Measurements from ENCODE around the gene INSYN1.

Gene INSYN1

DNA sequence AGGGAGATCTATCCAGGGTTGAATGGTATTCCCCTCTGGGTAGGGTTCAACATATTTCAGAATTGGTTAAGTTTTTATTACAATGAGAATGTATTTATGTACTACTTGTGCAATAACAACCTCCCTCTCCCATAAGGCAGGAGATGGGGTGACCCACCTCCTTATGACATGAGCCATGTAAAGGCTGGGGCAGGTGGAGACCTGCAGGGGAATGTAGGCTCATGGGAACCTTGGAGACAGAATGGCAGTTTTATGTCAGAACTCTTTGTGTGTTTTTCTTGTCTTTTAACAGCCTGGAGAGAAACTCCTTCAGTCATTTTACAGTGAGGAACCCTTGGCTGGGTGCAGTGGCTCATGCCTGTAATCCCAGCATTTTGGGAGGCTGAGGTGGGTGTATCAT, 24.6 kb upstream of the INSYN1 start:
- no peak for DNase-seq (ENCODE audit: low read depth)

GRCh38 chr15:73773428-73773827, 20.3 kb upstream of the INSYN1 start:
- no peak for DNase-seq (ENCODE audit: low read depth)

- DNase-seq (ENCODE audit: low read depth): no peak
These were observed 18.4 kb upstream of the INSYN1 start for GRCh38 chr15:73771385-73772045.

GRCh38 chr15:73770050-73770449, 16.9 kb upstream of the INSYN1 start:
- no peak for DNase-seq (ENCODE audit: low read depth)

DNA sequence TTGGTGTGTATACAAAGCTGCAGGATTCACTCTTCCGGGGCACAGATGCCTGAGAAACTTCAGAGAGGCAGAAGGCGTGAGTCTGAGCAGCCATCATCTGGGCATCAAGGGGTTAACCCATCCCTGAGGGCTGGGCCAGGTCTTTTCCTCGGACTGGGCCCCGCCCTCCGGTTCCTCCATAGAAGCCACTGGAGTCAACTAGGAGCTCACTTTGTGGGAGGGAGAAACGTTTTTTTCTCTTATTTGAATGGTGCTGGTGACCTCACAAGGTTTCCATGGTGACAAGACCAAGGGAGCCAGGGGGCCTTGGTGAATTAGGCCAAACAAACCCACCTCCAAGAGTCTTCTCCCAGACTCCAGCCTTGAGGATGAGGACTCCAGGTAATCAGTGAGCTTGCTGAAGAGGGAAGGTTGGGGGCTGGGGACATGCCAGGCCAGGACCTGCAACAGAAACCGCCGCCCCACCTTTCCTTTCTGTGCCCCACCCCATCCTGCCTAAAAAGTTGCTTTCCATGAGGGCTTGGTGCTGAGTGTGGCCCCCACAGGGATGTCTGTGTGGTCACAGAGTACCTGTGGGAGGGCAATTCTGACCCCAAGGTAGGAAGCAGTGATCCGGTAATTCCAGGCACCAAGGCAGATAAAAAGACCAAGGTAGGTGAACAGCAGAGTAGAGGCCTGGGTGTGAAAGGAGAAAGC, 14.8 kb upstream of the INSYN1 start:
- DNase-seq (ENCODE audit: low read depth): no peak

DNA sequence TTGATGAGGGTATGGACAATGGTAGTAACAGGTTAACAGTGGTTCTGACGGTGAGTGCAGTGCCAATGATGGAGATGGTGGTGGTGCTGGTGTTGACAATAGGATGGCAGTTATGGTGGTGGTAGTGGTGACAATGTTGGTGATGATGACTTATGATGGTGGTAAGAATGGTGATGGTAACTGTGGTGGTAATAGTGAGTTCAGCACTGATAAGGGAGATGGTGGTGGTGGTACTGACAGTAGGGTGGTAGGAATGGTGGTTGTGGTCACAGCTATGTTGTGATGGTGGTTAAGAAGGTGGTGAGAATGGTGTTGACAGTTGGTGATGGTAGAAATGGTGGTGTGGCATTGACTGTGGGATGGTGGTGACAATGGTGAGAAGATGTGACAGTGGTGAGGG, 13.4 kb upstream of the INSYN1 start:
- DNase-seq (ENCODE audit: low read depth): no peak

GRCh38 chr15:73765778-73766177, 12.6 kb upstream of the INSYN1 start:
- DNase-seq (ENCODE audit: low read depth): no peak

GRCh38 chr15:73763931-73764330, 10.8 kb upstream of the INSYN1 start:
- DNase-seq (ENCODE audit: low read depth): no peak

DNA sequence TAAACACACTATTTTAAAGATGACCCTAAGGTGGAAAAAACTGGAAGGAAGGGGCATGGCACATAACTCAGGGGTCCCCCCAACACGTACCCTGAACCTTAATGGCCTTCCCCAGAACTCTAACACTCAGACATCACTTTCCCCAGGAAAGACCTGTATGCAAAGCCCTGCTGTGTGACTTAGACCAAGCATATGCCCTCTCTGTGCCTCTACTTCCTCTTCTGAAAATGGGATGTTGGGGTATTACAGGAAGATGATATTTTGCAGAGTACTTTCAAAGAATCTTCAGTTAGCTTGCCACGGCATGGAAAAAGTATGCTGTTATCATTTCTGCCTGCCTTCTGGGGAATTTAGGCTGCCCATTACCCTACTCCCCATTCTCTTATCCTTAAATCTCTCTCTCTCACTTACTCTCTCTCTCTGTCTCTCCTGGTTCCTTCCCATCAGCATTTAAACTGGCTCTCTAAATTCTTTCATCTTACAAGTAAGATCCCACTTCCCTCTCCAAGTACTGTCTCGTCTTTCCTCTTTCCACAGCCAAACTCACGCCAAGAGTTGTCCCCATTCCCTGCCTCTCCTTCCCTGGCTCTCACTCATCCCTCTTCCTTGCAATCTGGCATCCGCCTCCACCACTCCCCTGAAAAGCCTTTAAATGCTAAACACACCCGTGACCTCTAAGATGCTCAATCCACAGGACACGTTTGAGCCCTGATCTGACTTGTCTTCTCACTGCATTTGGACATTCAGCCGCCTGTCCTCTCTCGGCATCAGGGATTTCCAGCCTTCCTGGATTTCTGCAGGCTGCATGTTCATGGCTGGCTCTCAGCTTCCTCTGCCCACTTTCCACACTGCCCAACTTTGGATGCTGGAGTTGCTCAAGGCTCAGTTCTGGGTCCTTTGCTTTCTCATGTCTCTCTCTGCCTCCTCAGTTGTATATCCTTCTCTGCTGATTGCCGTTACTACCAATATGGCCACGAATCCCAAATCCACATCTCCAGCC, 7.5 kb upstream of the INSYN1 start:
- DNase-seq (ENCODE audit: low read depth): no peak

GRCh38 chr15:73758461-73758860, 5.3 kb upstream of the INSYN1 start:
- no peak for DNase-seq (ENCODE audit: low read depth)

DNA sequence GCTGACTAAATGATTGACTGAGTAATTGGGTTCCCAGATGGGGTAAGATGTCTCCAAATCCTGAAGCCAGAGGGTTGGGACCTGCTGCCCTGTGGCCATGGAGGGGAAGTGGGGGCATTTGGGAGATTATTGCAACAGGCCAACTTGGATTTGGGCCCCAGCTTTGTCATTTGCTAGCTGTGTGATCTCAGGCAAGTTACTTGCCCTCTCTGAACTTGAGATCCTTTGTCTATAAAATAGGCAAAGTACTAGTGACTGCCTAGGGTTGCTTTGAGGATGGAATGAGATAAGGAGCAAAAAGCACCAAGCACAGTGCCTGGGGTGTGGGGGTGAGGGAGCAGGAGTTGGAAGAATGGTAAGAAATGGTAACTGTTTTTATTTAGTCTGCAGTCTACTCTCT, 4.4 kb upstream of the INSYN1 start:
- DNase-seq (ENCODE audit: low read depth): no peak

DNA sequence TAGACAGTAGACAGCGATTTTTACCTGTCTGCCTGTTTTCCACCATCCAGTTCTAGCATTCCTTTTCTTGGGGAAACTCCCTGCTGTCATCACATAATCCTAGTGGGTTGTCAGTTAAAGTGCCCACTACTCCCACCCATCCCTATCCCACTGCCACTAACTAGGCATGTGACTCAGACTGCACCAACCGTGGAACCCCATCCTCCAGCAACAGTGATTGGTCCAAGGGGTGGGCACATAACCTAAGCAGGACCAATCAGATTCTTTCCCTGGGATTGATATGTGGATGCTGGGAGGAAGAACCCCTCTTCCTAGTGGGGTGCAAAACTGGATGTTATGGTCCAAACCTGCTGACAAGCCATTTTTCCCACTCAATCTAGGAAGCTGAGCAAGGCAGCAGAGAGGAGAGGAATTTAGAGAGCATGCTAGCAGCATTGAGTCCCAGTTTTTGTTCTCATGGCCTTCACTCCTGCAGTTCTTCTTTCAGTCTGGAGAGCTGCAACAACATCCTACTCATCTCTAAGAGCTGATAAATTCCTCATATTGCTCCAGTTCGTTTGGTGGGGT, 3.9 kb upstream of the INSYN1 start:
- no peak for DNase-seq (ENCODE audit: low read depth)

- DNase-seq (ENCODE audit: low read depth): no peak
These were observed 3.2 kb upstream of the INSYN1 start for GRCh38 chr15:73756390-73756789.

DNA sequence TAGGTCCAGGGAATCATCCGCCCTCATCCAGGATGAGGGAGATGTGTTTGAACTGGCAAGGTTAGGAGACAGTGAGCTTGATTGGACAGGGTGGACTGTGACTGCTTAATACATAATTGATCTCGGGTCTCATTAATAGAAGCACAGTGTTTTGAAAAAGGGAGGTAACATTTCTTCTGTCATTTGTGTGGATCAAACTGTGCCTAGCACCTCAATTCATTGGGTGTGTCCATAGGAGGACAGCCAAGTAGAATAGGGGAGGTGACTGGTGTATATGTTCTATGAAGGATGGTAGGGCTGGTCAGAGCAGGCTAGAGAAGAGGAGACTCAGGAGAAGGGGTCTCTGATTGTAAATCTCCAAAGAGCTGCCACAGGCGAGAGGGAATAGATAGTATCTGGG, 2.8 kb upstream of the INSYN1 start:
- DNase-seq (ENCODE audit: low read depth): no peak

GRCh38 chr15:73755481-73755880, 2.3 kb upstream of the INSYN1 start:
- DNase-seq (ENCODE audit: low read depth): no peak

DNA sequence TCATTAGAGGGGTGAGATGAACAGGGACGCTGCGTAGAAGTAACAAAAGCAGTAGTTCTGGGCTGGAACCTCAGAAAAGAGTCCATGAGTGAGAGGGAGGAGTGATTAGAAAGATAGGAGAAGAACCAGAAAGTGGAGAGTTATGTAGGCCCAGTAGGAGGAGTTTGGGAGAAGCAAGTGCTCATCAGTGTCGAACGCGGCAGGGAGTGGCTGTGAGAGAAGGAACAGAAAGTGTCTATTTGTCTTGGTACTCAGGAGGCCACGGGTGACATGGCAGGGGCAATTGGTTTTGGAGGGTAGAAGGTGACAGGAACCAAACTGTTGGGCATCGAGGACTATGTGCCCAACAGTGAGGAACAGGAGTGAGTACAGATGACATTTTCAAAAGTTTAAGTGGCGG, 1.3 kb upstream of the INSYN1 start:
- no peak for DNase-seq (ENCODE audit: low read depth)

DNA sequence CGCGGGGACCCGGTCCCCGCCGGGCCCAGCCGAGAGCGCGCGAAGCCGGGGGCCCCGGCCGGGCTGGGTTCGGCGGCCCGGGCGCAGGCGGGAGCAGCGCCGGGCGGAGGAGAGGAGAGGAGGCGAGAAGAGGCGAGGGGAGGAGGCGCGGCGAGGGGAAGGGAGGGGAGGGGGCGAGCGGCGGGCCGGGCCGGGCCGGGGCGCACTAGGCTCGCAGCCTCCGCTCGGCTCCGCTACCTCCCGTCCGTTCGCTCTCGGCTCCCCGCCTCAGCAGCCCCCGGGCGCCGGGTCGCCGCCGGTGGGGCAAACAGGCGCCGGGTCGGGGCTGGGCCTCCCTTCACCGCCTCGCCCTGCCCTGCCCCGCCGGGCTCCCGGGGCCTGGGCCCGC, 351 bp downstream of the INSYN1 start:
- no peak for DNase-seq (ENCODE audit: low read depth)

GRCh38 chr15:73751899-73752805, 999 bp downstream of the INSYN1 start:
- DNase-seq (ENCODE audit: low read depth): no peak

GRCh38 chr15:73751511-73751898, 1.6 kb downstream of the INSYN1 start:
- DNase-seq (ENCODE audit: low read depth): no peak

- DNase-seq (ENCODE audit: low read depth): no peak
These were observed 2.2 kb downstream of the INSYN1 start for GRCh38 chr15:73750951-73751350.

DNA sequence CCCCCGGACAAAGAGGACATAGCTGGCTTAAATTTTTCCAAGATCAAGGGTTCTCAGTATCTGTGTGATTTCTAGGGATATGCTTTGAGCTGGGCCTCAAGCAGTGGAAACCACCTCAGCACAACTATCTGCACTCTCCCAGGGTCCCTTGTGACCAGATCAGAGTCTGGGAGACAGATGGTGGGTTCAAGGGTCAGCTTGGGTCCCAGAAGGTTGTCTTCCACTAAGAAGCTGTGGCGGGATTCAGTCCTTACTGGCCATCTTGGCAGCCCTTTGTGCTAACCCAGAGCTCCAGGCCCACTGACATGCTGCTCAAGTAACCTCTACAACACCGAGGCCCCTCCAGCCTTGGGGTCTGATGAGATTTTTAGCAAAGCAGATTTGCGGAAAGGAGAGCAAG, 2.7 kb downstream of the INSYN1 start:
- no peak for DNase-seq (ENCODE audit: low read depth)
